Omental fat pad (tissue), 4 donors: ENCODE data around the gene FSCN2. TPM values are rescaled to one million over a fixed set of nuclear protein-coding genes. Genes with fewer than 3 reads are reported as not detected.

Experiments
- ATAC-seq: fragments of 150-250 bp; one replicate; pipeline ENCODE4 v1.9.1; 2016; ENCODE audit warnings: mild to moderate bottlenecking, moderate library complexity; ENCODE audit not compliant: low FRiP score
- DNase-seq: peaks from one replicate; pipeline ENCODE4 v3.0.0-alpha.2; 2019; ENCODE audit warnings: low spot score
- CTCF ChIP-seq, 3 donors: fragments of 450-650 bp; IDR thresholded peaks; one replicate each; pipeline ENCODE4 v1.5.1; 2016 to 2017; ENCODE audit warnings: antibody characterized with exemption in 3 of 3, mild to moderate bottlenecking in 3 of 3, moderate library complexity in 2 of 3
- total RNA-seq, 4 donors: library from RNA; depleted of rRNA; stranded (reverse); fragments of >200 nt; gene quantifications; one replicate each; pipeline ENCODE4 v1.1.0, GENCODE V29; 2016

Gene FSCN2
- total RNA-seq, 4 donors from 2014 or later, result 0.31 to 0.95 (median 0.36) TPM; not detected in 1

DNA sequence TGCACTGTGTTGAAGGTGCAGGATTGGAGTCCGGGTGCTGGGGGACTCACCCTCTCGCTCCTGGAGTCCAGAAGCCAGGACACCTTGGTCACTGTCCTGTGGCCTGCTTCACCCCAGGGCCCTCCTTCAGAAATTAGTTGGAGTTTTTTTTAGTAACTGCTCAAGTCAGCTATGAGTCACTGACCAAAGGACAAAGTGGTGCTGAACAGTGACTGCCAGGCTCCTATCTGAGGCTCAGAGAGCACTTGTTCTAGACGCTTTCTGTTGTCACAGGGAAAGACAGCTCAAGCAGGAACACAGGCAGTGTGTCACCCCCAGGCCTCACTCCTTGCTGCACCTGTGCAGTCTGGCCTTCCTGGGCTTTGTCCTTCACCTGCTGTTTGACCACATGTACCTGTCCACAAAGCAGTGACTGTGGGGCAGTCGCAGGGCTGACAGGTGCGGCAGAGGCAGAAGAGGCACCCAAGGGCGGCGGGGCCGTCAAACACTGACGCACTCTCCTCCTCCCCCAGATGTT is 28.1 kb downstream of the FSCN2 start:
- no peak for ATAC-seq
- no peak for DNase-seq
- TF ChIP-seq CTCF (IDR thresholded peaks at IDR 0.05), result no peak

DNA sequence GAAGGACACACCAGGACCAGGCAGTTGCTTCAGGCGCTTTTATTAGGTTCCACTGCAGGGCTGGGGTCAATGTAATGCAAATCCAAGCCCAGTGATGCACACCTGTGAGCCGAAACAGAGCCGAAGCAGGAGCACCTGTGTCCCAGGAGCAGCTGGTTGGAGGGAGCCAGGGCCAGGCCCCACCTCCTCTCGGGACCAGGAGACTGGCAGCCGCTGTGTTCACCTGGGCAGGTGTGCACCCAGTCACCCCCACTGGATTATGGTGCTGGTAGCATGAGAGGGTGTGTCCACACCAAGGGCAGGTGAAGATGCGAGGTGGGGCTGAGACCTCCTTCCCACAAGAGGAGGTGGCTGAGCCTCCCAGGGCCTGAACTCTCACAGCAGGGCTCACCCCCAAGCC is 28.7 kb downstream of the FSCN2 start:
- DNase-seq, result no peak
- ATAC-seq, result no peak
- TF ChIP-seq CTCF (IDR thresholded peaks at IDR 0.05), result no peak

- no peak for TF ChIP-seq CTCF (IDR thresholded peaks at IDR 0.05)
- ATAC-seq (no peak), DNase-seq (no peak)
Measured at GRCh38 chr17:81557276-81558114, 29.3 kb downstream of the FSCN2 start.

DNA sequence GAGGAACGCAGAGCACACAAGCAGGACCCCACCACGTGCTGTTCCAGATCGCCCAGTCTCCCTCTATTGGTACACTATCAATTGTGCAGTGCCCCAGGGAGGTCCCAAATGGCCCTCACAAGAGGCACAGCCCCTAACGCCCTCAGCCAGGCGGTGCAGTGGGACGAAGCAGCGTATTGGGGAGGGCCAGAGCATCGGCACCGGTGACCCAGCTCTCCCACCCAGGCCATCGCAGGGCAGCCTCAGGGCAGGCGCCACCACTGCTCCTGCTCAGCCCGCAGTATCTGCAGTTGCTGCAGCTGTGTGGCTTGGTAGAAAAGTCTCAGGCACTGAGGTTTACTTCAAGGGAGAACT is 29.9 kb downstream of the FSCN2 start:
- TF ChIP-seq CTCF (IDR thresholded peaks at IDR 0.05), result no peak
- no peak for ATAC-seq
- DNase-seq, result no peak

DNA sequence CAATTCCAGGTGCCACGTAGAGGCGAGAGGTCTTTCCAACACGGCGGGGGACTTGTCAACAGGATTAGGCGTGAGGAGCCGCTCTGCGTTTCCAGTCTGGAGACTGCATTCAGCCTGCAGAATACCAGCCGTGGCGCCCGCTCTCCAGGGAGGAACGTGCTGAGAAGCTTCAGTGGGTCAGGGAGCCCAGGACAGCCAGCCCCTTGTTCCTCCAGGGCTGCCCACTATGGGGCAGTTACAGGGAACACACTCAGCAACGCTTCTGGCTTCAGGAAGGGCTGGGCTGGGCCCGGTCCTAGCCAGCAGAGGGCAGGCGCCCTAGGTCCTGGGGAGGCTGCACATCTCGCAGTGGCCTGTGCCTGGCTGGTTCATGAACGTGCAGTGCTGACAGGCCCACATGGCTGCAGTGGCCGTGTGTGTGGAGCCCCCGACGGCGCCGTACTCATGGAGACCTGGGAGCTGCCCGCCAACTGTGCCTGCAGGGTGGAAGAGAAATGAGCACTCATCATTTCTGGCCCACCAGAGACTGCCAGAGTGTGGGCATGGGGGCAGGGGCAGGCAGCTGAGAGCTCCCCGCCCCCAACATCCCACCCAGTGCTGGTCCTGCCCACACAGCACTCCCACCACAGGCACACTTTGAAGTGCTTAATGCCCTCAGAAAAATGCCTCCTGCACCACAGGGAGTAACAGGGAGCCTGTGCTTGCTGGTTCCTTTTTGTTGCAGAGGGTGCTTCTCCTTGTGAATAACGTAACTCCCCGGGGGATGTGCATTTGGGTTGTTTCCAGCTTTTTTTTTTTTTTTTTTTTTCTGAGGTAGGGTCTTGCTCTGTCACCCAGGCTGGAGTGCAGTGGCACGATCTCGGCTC is 31.0 kb downstream of the FSCN2 start:
- no peak for TF ChIP-seq CTCF (IDR thresholded peaks at IDR 0.05)
- DNase-seq (no peak), ATAC-seq (no peak)

GRCh38 chr17:81561494-81561885 is 33.3 kb downstream of the FSCN2 start:
- no peak for TF ChIP-seq CTCF (IDR thresholded peaks at IDR 0.05)
- DNase-seq (no peak), ATAC-seq (no peak)
